Transverse colon (tissue), 4 donors: ENCODE results near the gene KCTD16. TPM values are rescaled to one million over a fixed set of nuclear protein-coding genes. Genes with fewer than 3 reads are reported as not detected.

Experiments
- DNase-seq: peaks from one replicate; pipeline ENCODE4 v3.0.0-alpha.2; 2019
- H3K27ac ChIP-seq, 4 donors: fragments of 200-600 bp; sonication (generic); 2 replicates each; pipeline ENCODE4 v1.5.1; 2016 to 2018; ENCODE audit warnings: inconsistent platforms in 4 of 4
- H3K27me3 ChIP-seq: fragments of 200-600 bp; sonication (generic); 2 replicates; pipeline ENCODE4 v1.5.1; 2017; ENCODE audit warnings: inconsistent platforms
- H3K36me3 ChIP-seq, 4 donors: fragments of 200-600 bp; sonication (generic); 2 replicates each; pipeline ENCODE4 v1.5.1; 2017 to 2019; ENCODE audit warnings: inconsistent platforms in 4 of 4
- H3K4me1 ChIP-seq, 4 donors: fragments of 200-600 bp; sonication (generic); 2 replicates each; pipeline ENCODE4 v1.5.1; 2017 to 2020; ENCODE audit warnings: inconsistent platforms in 4 of 4
- H3K4me3 ChIP-seq, 4 donors: fragments of 200-600 bp; sonication (generic); 1 replicate in 1 of 4; 2 replicates in 3 of 4; pipeline versions ENCODE4 v1.5.1 to v1.6.1; 2017 to 2019; ENCODE audit warnings: inconsistent platforms in 4 of 4
- H3K9me3 ChIP-seq, 2 donors: fragments of 200-600 bp; sonication (generic); 2 replicates each; pipeline ENCODE4 v1.5.1; 2017 to 2019; ENCODE audit warnings: inconsistent platforms in 2 of 2
- CTCF ChIP-seq, 5 experiments: fragments of 200-600 bp in 3 of 5; fragments of 450-650 bp in 2 of 5; sonication (generic) in 3 of 5; IDR thresholded peaks; 1 replicate in 2 of 5; 2 replicates in 3 of 5; pipeline ENCODE4 v1.5.1; 2016 to 2017; ENCODE audit warnings: antibody characterized with exemption in 5 of 5, inconsistent platforms in 3 of 5, mild to moderate bottlenecking in 2 of 5, moderate library complexity in 1 of 5
- EP300 ChIP-seq: sonication (generic); formaldehyde crosslinking; IDR thresholded peaks from one replicate; pipeline ENCODE4 v1.6.1; 2017; ENCODE audit warnings: antibody characterized with exemption, low read depth
- POLR2A ChIP-seq: fragments of 450-650 bp; IDR thresholded peaks from one replicate; pipeline ENCODE4 v1.6.1; 2016; ENCODE audit warnings: antibody characterized with exemption, mild to moderate bottlenecking, moderate library complexity
- POLR2AphosphoS5 ChIP-seq, 3 donors: sonication (generic); formaldehyde crosslinking; IDR thresholded peaks; one replicate each; pipeline ENCODE4 v1.6.1; 2016; ENCODE audit warnings: antibody characterized with exemption in 3 of 3
- WGBS, 2 donors: methylation state at CpG; one replicate each; pipeline ENCODE4 v1.1.5; 2018; ENCODE audit warnings: low coverage in 1 of 2; 5-methylcytosine and 5-hydroxymethylcytosine counted together
- in situ Hi-C, 4 donors: fragments of 200-750 bp; cut with MboI; loops; one replicate each; pipeline versions ENCODE4 v1.15.0 to v1.15.1; 2017; ENCODE audit warnings: low sequenced_read_pairs in 3 of 4, low pct_ligation_motif_present in 1 of 4, low pct_unique_long_range_greater_than_20kb in 1 of 4
- intact Hi-C: fragments of 100-400 bp; cut with DNase I; formaldehyde crosslinking; loops from one replicate; pipeline ENCODE4 v1.15.1; 2023; ENCODE audit warnings: low total_unique reads
- total RNA-seq, 4 donors: library from RNA; depleted of rRNA; stranded (reverse); fragments of >200 nt; gene quantifications; one replicate each; pipeline ENCODE4 v1.1.0, GENCODE V29; 2016

Gene KCTD16
- total RNA-seq, 4 donors from 2014 or later = under 0.01 to 0.14 TPM; not detected in 2

- intact Hi-C loops = no loop called here
- Histone ChIP-seq H3K27me3 (no peaks in the 10 kb centered on the region), H3K4me1 (peaks cover 0 to 3% (median 0%) of the 10 kb centered on the region in 4 donors), H3K27ac (no peak overlapping the region), H3K9me3 (no peaks in the 10 kb centered on the region), H3K36me3 (no peaks in the 10 kb centered on the region), H3K4me3 (no peak overlapping the region)
- no peak for TF ChIP-seq POLR2AphosphoS5 (IDR thresholded peaks at IDR 0.05)
- no peak for DNase-seq
- in situ Hi-C loops = no loop called here
- WGBS, 2 donors = 33 to 40% methylated on average over 3 of the region's 3 CpGs
These were observed 27.7 kb downstream of the KCTD16 start for GRCh38 chr5:144198386-144198785.

GRCh38 chr5:144201588-144201987, 30.9 kb downstream of the KCTD16 start:
- in situ Hi-C loops = loop anchor here in 2 of 4 donors (25.0 kb wide), 2 partner anchors 1636 to 1861 kb away; partner anchors contain the start of gene PRELID2 (in 1 of the 2)
- Histone ChIP-seq H3K4me1 (peaks cover 0 to 10% (median 5%) of the 10 kb centered on the region in 4 donors), H3K36me3 (no peaks in the 10 kb centered on the region), H3K4me3 (no peak overlapping the region), H3K9me3 (no peaks in the 10 kb centered on the region), H3K27ac (no peak overlapping the region), H3K27me3 (peaks cover 25% of the 10 kb centered on the region)
- intact Hi-C loops = loop anchor here (5.0 kb wide), 1 partner anchor 1846 kb away; no protein-coding TSS in a partner anchor
- no peak for DNase-seq
- no peak for TF ChIP-seq POLR2A
- no peak for TF ChIP-seq POLR2AphosphoS5 (IDR thresholded peaks at IDR 0.05)
- TF ChIP-seq EP300 = no peak
- no peak for TF ChIP-seq CTCF (IDR thresholded peaks at IDR 0.05)
- 32 to 40% methylated on average over 5 of the region's 5 CpGs for WGBS, 2 donors

- Histone ChIP-seq H3K27ac (no peak overlapping the region), H3K27me3 (peaks cover 30% of the 10 kb centered on the region), H3K9me3 (no peaks in the 10 kb centered on the region), H3K36me3 (no peaks in the 10 kb centered on the region), H3K4me1 (peaks cover 0 to 10% (median 5%) of the 10 kb centered on the region in 4 donors), H3K4me3 (no peak overlapping the region)
- no peak for DNase-seq
- TF ChIP-seq CTCF (IDR thresholded peaks at IDR 0.05) (no peak), POLR2AphosphoS5 (IDR thresholded peaks at IDR 0.05) (no peak), EP300 (no peak)
- in situ Hi-C loops = loop anchor here in 2 of 4 donors (25.0 kb wide), 2 partner anchors 1635 to 1860 kb away; partner anchors contain the start of gene PRELID2 (in 1 of the 2)
- 23 to 31% methylated on average over 7 to 10 of the region's 10 CpGs for WGBS, 2 donors
- intact Hi-C loops = loop anchor here (5.0 kb wide), 1 partner anchor 1845 kb away; no protein-coding TSS in a partner anchor
These were observed 31.4 kb downstream of the KCTD16 start for GRCh38 chr5:144202072-144202471.

- in situ Hi-C loops (loop anchor here in 2 of 4 donors (25.0 kb wide), 2 partner anchors 1635 to 1860 kb away; partner anchors contain the start of gene PRELID2 (in 1 of the 2)), intact Hi-C loops (loop anchor here (5.0 kb wide), 1 partner anchor 1845 kb away; no protein-coding TSS in a partner anchor)
- H3K27ac ChIP-seq = no peak overlapping the region
- no peak overlapping the region for H3K4me3 ChIP-seq
- no peak for DNase-seq
- TF ChIP-seq POLR2A = no peak
- no peak for TF ChIP-seq CTCF (IDR thresholded peaks at IDR 0.05)
- no peak for TF ChIP-seq EP300
- no peak for TF ChIP-seq POLR2AphosphoS5 (IDR thresholded peaks at IDR 0.05)
- no peaks in the 10 kb centered on the region for H3K9me3 ChIP-seq
- H3K27me3 ChIP-seq = peaks cover 32% of the 10 kb centered on the region
- H3K36me3 ChIP-seq = no peaks in the 10 kb centered on the region
- 50 to 61% methylated on average over 1 of the region's 1 CpG for WGBS, 2 donors
- H3K4me1 ChIP-seq = peaks cover 0 to 10% (median 5%) of the 10 kb centered on the region in 4 donors
These were observed 32.1 kb downstream of the KCTD16 start for GRCh38 chr5:144202726-144203125.
